Fibroblast of the conjunctiva (primary cell): ENCODE measurements around the gene RFC1.
"Not testable (repeated sequence)": the region's sequence is repeated elsewhere in the genome, so short reads cannot be mapped to it uniquely, and the experiment has no call there.

Experiments used
- DNase-seq: peaks from one replicate; pipeline ENCODE4 v3.0.0-alpha.2; 2010; ENCODE audit warnings: low read depth

Gene RFC1

DNA sequence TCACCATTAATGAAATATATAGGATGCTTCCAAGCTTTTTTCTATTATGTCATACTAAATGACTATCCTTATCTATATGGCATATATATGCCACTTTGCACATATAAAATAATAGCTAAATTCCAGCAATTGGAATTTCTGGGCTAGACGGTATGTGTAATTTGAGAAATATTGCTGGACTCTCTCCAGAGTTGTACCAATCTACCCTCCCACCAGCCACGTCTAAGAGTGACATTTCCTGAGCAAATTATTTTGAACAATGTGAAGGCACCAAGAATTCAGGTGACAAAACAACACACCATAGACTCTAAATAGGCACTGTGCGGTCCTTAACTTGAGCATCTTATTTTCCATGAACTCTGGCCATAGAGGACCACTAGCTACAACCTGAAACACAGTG is 62.3 kb downstream of the RFC1 start:
- DNase-seq = no peak

GRCh38 chr4:39302901-39303300 is 63.3 kb downstream of the RFC1 start:
- no peak for DNase-seq

DNA sequence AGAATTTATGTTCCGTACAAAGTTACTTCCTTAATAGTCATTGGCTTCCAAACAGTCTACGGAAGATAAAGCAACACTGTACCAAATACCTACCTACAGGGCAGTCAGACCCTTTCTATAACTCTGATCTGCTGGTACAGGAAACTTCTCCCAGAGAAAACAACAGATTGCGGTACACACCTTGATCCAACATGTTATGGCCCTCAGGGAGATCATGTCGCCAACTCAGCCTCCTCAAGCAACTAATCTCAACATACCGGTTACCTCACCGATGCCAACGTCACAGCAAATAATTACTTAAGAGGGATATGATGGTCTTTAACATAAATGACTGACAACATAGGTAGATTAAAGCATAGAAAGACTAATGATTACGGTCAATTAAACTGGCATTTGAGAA is 70.4 kb downstream of the RFC1 start:
- DNase-seq = no peak

GRCh38 chr4:39292433-39292832 is 73.7 kb downstream of the RFC1 start:
- DNase-seq = not testable (repeated sequence)

DNA sequence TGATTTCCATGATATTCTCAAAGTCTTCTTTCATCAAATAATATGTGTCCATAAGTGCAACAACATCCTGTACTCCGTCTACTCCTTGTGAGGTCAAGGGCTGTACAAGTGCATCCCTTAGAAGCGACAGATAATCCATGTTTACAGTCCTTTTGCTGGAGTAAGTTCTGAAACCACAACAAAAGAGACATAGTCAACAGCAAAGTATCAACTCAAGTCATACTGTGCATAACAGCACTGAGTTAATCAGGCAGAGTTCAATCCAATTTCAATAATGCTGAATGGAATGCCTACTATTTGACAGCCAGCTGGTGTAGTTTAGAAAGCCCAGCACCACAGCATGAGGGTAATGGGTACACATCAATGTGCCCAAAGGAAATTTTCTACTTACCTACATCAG is 74.5 kb downstream of the RFC1 start:
- DNase-seq = no peak

GRCh38 chr4:39287223-39287622 is 78.9 kb downstream of the RFC1 start:
- no peak for DNase-seq

DNA sequence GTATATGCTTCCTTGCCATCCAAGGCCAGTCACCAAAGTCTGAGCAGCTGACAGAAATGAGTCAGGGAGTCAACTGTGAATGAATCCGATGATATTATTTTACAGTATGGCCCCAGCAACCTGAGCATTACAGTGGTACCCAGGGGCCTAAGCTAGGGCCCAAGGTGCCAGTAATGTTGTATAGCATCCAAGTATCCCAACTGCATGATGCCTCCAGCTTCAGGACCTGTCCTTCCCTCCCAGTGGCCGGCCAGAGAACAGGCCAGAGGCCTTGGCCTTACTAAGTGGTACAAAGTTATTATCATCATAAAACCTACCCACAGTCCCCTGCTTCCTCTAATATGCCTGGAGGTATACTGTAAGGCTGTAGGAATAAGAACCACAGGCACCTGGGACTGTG is 79.9 kb downstream of the RFC1 start:
- no peak for DNase-seq

- DNase-seq = no peak
Measured at GRCh38 chr4:39285853-39286252, 80.3 kb downstream of the RFC1 start.

DNA sequence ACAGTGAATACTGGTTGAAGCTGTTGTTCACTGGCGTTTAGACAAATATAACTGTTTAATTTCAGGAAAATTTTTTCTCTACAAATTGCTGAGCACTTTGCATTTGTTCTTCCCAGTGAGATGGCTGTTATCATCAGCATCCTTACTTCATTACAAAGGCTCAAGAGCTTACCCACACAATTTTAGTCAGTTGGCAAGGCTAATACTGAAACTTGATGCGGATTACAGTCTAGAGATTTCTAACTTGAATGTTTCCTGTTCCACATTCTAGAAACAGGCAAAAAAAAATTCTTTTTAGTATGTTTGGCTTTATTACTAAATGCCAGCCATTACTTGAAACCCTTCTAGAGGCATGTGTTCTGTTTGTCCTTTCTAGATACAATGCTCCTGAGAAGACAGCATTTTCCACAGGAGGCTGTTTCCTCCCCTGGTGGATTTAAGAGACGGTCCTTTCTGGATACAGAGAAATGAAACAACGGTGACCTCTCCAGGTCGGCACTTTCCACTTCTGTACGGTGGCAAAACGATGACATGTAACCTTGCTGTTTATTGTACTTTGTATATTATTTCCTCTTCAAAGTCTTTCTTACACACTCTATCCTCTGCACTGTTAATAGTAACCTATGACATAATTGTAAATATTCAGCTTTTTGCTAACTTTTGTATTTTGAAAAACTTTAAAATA is 80.9 kb downstream of the RFC1 start:
- DNase-seq = no peak

DNA sequence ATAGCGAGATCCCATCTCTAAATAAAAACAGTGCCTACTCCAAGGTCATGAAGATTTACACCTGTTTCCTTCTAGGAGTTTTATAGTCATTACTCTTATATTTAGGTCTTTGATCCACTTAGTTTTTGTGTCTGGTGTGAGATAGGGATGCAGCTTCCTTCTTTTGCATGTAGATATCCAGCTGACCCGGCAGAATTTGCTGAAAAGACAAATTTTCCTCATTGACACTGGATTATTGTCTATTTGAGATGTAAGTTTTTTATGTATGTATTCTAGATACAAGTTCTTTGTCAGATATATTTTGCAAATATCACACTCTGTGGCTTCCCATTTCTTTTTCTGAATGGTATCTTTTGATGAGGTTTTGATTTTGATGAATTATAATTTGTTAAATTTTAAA is 85.4 kb downstream of the RFC1 start:
- no peak for DNase-seq

DNA sequence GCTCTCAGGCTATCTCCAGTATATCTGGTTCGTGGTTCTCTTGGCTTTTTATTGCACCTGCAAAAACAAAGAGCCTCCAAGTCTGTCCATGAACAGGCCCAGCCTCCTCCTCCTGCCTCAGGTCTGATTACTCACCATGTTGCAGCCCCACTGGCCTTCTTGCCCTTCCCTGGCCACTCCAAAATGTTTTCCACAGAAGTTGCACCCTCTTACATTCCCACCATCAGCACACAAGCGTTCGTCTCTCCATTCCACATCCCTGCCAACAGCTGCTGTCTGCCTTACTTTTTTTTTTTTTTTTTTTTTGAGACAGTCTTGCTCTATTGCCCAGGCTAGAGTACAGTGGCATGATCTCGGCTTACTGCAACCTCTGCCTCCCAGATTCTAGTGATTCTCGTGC is 86.7 kb downstream of the RFC1 start:
- DNase-seq = no peak

GRCh38 chr4:39278476-39278875 is 87.7 kb downstream of the RFC1 start:
- no peak for DNase-seq

DNA sequence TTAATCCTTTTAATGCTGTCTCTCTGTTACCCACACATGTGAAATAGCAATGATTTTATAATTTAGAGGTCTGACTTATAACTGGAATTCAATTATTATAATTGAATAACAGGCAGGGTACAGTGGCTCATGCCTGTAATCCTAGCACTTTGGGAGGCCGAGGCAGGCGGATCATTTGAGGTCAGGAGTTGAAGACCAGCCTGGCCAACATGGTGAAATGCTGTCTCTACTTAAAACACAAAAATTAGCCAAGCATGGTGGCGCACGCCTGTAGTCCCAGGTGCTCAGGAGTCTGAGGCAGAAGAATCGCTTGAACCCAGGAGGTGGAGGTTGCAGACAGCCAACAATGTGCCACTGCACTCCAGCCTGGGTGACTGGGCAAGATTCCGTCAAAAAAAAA is 88.5 kb downstream of the RFC1 start:
- DNase-seq = not testable (repeated sequence)

- DNase-seq = no peak
Measured at GRCh38 chr4:39274503-39274902, 91.7 kb downstream of the RFC1 start.

DNA sequence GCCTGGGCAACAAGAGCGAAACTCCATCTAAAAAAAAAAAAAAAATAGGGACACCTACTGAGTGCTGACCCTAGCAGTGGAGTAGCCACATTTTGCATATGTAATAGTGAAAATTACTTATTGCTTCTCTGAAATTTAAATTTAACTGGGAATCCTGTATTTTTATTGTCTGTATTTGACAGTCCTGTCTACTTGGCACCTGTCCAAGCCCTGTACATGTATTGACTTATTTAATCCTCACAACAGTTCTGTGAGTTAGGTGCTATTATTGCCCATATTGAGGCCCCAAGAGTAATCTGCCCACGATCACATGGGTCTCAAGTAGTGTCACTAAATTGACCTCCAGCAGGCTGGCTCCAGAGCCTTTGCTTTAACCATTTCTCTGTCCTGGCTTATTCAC is 102.3 kb downstream of the RFC1 start:
- no peak for DNase-seq

GRCh38 chr4:39259571-39260330 is 106.4 kb downstream of the RFC1 start:
- DNase-seq = no peak

DNA sequence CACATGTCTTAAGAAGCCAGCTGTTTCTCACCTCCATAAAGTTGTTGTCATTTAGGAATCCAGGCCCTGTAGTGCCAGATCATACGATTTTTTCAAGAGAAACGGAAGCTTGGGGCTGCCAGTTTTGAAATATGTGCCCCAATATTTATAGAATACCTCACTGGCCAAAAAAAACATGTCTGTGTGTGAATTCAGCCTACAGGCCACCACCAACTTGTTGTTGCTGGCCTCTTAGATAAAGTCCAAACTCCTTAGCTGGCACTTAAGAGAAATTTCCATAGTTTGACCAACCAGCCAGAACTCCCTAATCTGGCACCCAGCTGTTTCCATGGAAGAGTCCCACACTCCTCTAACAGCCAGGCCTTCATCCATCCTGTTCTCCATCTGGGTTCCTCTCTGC is 109.7 kb downstream of the RFC1 start:
- no peak for DNase-seq

GRCh38 chr4:39255871-39256270 is 110.3 kb downstream of the RFC1 start:
- no peak for DNase-seq

DNA sequence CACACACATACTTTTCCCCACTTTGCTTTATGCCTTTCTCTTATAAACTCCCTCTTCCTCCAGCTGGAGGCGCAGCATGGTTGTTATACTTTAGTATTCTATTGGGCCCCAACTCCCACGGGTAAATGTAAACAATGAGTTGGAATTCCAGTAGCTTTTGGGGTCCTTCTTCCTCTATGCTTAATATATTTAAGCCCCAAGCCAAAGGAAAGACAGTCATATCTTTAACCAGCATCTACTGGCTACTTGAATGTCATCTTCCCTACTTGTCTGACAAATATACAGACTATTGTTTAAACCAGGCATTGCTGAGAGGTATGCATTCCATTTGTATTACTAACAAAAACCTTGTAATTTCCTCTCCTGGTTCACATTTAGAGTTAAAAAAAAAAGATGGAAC is 110.9 kb downstream of the RFC1 start:
- no peak for DNase-seq

GRCh38 chr4:39243462-39243861 is 122.7 kb downstream of the RFC1 start:
- no peak for DNase-seq
